BLaER1 (cell line): ENCODE measurements around the gene CIAO2A.
"Not testable (repeated sequence)": the region's sequence is repeated elsewhere in the genome, so short reads cannot be mapped to it uniquely, and the experiment has no call there.

Source experiments
- H3K27ac ChIP-seq: shearing (Covaris generic); formaldehyde crosslinking; 2 replicates; pipeline ENCODE4 v1.8.1; 2022
- H3K27me3 ChIP-seq: shearing (Covaris generic); formaldehyde crosslinking; 2 replicates; pipeline ENCODE4 v1.8.1; 2022
- H3K36me3 ChIP-seq: shearing (Covaris generic); formaldehyde crosslinking; 2 replicates; pipeline ENCODE4 v1.8.1; 2022
- H3K4me1 ChIP-seq: shearing (Covaris generic); formaldehyde crosslinking; 2 replicates; pipeline ENCODE4 v1.8.1; 2022
- H3K4me2 ChIP-seq: shearing (Covaris generic); formaldehyde crosslinking; 2 replicates; pipeline ENCODE4 v1.8.1; 2022
- H3K4me3 ChIP-seq: shearing (Covaris generic); formaldehyde crosslinking; 2 replicates; pipeline ENCODE4 v1.8.1; 2022
- H3K9ac ChIP-seq: shearing (Covaris generic); formaldehyde crosslinking; 2 replicates; pipeline ENCODE4 v1.8.1; 2022
- H3K9me3 ChIP-seq: shearing (Covaris generic); formaldehyde crosslinking; 2 replicates; pipeline ENCODE4 v1.8.1; 2022
- H4K20me1 ChIP-seq: shearing (Covaris generic); formaldehyde crosslinking; 2 replicates; pipeline ENCODE4 v1.8.1; 2022
- Cebpa-rat ChIP-seq: shearing (Covaris generic); IDR thresholded peaks from 2 replicates; pipeline ENCODE4 v1.8.1; 2022

CIAO2A gene

DNA sequence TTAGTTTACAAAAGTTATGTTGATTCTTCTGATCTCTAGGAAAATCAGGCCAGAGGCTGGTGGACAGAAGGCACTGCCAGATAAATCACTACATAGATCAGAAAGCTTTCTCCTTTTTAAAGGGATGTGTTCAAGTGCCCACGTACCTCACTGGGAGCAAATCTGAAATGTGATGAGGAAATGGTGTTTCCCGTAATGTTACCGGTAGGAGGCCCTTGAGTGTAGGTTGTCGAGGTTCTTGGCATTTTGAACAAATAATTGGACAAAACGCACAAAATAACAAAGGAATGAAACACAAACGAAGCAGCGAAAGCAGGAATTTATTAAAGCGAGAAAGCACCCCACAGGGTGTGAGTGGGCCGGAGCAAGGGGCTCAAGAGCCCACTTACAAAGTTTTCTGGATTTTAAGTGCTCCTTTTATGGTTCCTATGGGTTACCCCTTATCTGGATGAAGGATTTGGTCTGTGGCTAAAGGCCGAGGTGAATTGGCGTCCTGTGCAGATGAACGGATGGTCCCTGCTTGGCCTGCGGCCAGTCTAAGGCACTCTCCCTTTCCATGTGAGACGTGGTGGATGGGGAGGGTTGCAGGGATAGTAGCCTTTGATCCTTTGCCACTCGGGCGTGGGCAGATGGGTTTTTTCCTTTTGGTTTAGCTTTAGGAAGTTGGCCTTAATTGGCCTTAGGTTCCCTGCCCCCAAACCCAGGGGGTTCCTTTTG lies 3.2 kb upstream of the CIAO2A start:
- Histone ChIP-seq H3K36me3 (peaks cover 12% of the 10 kb centered on the region), H3K9me3 (no peaks in the 10 kb centered on the region), H3K9ac (peak overlapping the region; percentile 96), H3K27me3 (no peaks in the 10 kb centered on the region), H4K20me1 (peaks cover 59% of the 10 kb centered on the region), H3K4me3 (peak overlapping the region; percentile 94), H3K4me1 (peaks cover 70% of the 10 kb centered on the region), H3K27ac (peak overlapping the region; percentile 91), H3K4me2 (peak overlapping the region; percentile 98)
- TF ChIP-seq Cebpa-rat, result no peak

- peaks cover 78% of the 10 kb centered on the region for H3K4me1 ChIP-seq
- H3K27me3 ChIP-seq, result no peaks in the 10 kb centered on the region
- peaks cover 51% of the 10 kb centered on the region for H4K20me1 ChIP-seq
- H3K4me3 ChIP-seq, result peak within 1 kb of the TSS; percentile 94
- peak within 1 kb of the TSS; percentile 98 for H3K4me2 ChIP-seq
- H3K27ac ChIP-seq, result peak within 1 kb of the TSS; percentile 91
- peak within 1 kb of the TSS; percentile 96 for H3K9ac ChIP-seq
- no peak for TF ChIP-seq Cebpa-rat
- H3K9me3 ChIP-seq, result no peaks in the 10 kb centered on the region
- H3K36me3 ChIP-seq, result peaks cover 12% of the 10 kb centered on the region
These were observed 2.4 kb upstream of the CIAO2A start, which contains the start of gene SNX1 for GRCh38 chr15:64095795-64096667. SNX1 (plus strand) TSS chr15:64095982; CDS start chr15:64096014, 32 bp downstream.

DNA sequence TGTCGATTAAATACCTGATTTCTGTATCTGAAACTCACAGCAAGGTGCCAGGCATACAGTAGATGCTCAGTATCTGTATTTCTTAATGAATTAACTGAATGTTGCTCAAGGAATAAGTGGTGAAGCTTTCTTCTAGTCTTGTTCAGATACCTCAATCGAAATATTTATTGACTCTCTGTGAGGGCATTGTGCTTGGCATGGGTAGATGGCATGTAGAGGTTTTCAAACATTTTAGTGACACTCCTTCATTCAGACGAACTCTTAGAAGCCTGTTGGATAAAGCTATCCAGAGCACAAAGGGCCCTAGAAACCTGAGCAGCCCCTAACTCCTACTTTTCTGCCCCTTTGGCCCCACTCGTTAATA lies 1.8 kb upstream of the CIAO2A start:
- no peak overlapping the region for H3K9ac ChIP-seq
- H3K4me3 ChIP-seq, result peak overlapping the region; percentile 94; the same call in 1 of the 2 replicates
- H3K27me3 ChIP-seq, result no peaks in the 10 kb centered on the region
- no peak for TF ChIP-seq Cebpa-rat
- peaks cover 78% of the 10 kb centered on the region for H3K4me1 ChIP-seq
- peaks cover 45% of the 10 kb centered on the region for H4K20me1 ChIP-seq
- no peaks in the 10 kb centered on the region for H3K9me3 ChIP-seq
- peaks cover 8% of the 10 kb centered on the region for H3K36me3 ChIP-seq
- H3K4me2 ChIP-seq, result peak overlapping the region; percentile 89
- H3K27ac ChIP-seq, result 0 out of 2 replicates have a peak overlapping the region, but pooled peaks have one; percentile 43

DNA sequence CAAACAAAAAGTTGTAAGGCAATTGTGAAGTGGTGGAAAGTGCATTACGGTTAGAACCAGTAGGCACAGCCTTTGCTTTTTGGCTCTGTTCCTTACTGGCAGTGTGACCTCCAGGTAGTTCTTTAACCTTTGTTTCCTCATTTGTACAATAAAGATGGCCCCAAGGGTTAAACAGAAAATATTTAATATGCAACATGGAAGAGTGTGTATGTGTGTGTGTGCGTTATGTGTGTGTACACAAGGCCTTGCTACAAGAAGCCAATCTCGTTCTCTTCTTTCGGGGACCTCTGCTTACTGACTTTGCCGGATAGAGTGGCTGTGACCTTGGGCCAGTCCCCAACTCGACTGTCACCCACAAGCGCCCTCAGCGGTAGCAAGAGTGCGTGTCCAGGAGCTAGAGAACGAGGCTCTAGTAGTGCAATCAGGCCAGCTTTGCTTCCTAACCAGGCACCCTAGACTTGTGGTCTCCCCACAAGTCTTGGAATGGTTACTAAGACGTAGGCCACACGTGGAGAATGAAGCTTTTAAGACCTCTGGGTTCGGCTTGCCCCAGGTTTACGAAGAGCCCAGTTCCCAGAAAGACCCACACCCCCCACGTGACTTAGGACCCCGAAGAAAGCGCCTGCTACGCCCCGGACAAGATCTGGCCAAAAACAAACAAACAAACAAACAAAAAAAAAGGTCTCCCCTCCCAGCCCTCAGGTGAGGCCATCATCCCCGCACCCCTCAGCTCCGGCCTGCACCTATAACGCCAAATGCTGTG lies 593 bp downstream of the CIAO2A start:
- H3K27ac ChIP-seq, result peak overlapping the region; percentile 90
- peak overlapping the region; percentile 90 for H3K9ac ChIP-seq
- H3K27me3 ChIP-seq, result no peaks in the 10 kb centered on the region
- peaks cover 69% of the 10 kb centered on the region for H3K4me1 ChIP-seq
- H3K4me3 ChIP-seq, result peak overlapping the region; percentile 80
- no peak for TF ChIP-seq Cebpa-rat
- H3K36me3 ChIP-seq, result peaks cover 18% of the 10 kb centered on the region
- H3K9me3 ChIP-seq, result peaks cover 2% of the 10 kb centered on the region; the same call in 1 of the 2 replicates
- peak overlapping the region; percentile 85 for H3K4me2 ChIP-seq
- H4K20me1 ChIP-seq, result peaks cover 37% of the 10 kb centered on the region

GRCh38 chr15:64092075-64092820 lies 1.4 kb downstream of the CIAO2A start:
- H3K9ac ChIP-seq, result peak overlapping the region; percentile 90

DNA sequence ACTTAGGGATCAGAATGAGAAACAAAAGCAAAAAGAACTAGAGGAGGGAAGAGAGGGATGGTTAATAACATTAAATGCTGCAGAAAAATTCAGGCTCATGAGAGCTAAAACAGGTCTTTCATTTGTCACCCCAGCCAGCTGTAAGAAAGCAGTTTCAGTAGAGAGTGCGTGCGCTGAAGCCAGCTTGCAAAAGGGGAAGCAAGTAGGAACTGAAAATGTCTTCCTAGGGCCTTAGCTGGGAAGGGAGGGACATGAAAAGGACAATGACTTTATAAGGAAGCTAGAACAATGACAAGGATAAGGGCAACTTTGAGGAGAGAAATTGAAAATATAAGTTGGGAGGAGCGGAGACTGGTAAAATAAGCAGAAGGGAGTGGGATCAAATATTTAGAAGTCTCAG lies 3.1 kb downstream of the CIAO2A start:
- Histone ChIP-seq H3K36me3 (peaks cover 42% of the 10 kb centered on the region), H3K27ac (0 out of 2 replicates have a peak overlapping the region, but pooled peaks have one; percentile 29)

More at GRCh38 chr15:64092075-64092820, 1.4 kb downstream of the CIAO2A start:
- peaks cover 61% of the 10 kb centered on the region for H3K4me1 ChIP-seq
- peak overlapping the region; percentile 80 for H3K4me3 ChIP-seq
- H3K4me2 ChIP-seq, result peak overlapping the region; percentile 85
- peak overlapping the region; percentile 90; the same call in 1 of the 2 replicates for H3K27ac ChIP-seq
- H4K20me1 ChIP-seq, result peaks cover 29% of the 10 kb centered on the region
- peaks cover 3% of the 10 kb centered on the region; the same call in 1 of the 2 replicates for H3K9me3 ChIP-seq
- no peak for TF ChIP-seq Cebpa-rat
- H3K36me3 ChIP-seq, result peaks cover 25% of the 10 kb centered on the region
- H3K27me3 ChIP-seq, result no peaks in the 10 kb centered on the region

DNA sequence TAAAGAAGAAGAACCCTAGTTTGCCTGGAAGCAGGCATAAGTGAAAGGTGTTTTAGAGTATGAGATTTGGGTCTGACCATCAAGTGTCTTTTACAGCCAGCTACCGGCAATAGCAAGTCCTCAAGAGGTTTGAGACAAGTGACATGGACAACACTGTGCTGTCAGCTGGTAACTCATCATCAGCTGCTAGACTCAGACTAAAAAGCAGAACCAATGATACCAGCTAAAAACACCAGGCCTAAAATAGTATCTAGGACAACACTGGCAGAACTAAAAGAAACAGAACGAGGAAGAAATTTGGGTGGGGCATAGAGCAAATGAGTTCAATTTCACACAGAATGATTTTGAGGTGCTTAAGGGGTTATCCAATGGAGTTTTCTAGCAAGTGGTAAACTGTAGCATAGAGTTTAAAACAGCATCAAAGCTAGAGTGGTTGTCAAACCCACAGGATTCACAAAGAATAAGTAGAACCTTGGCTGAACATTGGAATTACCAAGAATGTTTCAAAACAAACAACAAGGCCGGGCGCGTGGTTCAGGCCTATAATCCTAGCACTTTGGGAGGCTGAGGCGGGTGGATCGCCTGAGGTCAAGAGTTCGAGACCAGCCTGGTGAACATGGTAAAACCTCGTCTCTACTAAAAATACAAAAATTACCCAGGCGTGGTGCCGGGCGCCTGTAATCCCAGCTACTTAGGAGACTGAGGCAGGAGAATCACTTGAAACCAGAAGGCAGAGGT lies 3.9 kb downstream of the CIAO2A start:
- H4K20me1 ChIP-seq, result peaks cover 15% of the 10 kb centered on the region; the same call in 1 of the 2 replicates
- no peak overlapping the region for H3K4me3 ChIP-seq
- 0 out of 2 replicates have a peak overlapping the region, but pooled peaks have one; percentile 29 for H3K27ac ChIP-seq
- no peak for TF ChIP-seq Cebpa-rat
- H3K4me1 ChIP-seq, result peaks cover 46% of the 10 kb centered on the region
- peaks cover 51% of the 10 kb centered on the region for H3K36me3 ChIP-seq
- peak overlapping the region; percentile 85 for H3K4me2 ChIP-seq
- no peaks in the 10 kb centered on the region for H3K27me3 ChIP-seq
- peaks cover 3% of the 10 kb centered on the region; the same call in 1 of the 2 replicates for H3K9me3 ChIP-seq
- H3K9ac ChIP-seq, result peak overlapping the region; percentile 40; the same call in 1 of the 2 replicates

More for the DNA sequence above, 3.1 kb downstream of the CIAO2A start:
- H3K9me3 ChIP-seq, result peaks cover 3% of the 10 kb centered on the region; the same call in 1 of the 2 replicates
- peak overlapping the region; percentile 85 for H3K4me2 ChIP-seq
- peaks cover 54% of the 10 kb centered on the region for H3K4me1 ChIP-seq
- no peaks in the 10 kb centered on the region for H3K27me3 ChIP-seq
- H3K4me3 ChIP-seq, result no peak overlapping the region
- TF ChIP-seq Cebpa-rat, result no peak
- no peak overlapping the region for H3K9ac ChIP-seq
- peaks cover 15% of the 10 kb centered on the region; the same call in 1 of the 2 replicates for H4K20me1 ChIP-seq

GRCh38 chr15:64082757-64083156 lies 10.9 kb downstream of the CIAO2A start:
- Histone ChIP-seq H3K4me3 (no peak overlapping the region), H3K9me3 (no peaks in the 10 kb centered on the region), H3K27ac (no peak overlapping the region), H3K4me1 (no peaks in the 10 kb centered on the region), H4K20me1 (peaks cover 32% of the 10 kb centered on the region), H3K9ac (no peak overlapping the region), H3K27me3 (no peaks in the 10 kb centered on the region), H3K4me2 (no peak overlapping the region), H3K36me3 (peaks cover 89% of the 10 kb centered on the region)
- no peak for TF ChIP-seq Cebpa-rat

DNA sequence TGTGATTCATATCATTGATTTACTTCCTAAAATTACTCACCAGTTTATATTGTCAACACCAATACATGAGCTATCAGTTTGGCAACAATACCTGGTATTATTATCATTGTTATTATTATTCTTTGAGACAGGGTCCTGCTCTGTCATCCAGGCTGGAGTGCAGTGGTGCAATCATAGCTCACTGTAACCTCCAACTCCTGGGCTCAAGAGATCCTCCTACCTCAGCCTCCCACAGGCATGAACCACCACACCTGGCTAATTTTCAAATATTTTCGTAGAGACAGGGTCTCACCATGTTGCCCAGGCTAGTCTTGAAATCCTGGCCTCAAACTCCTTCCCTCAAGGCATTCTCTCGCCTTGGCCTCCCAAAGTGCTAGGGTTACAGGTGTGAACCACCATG lies 20.1 kb downstream of the CIAO2A start:
- H3K4me2 ChIP-seq, H3K27ac ChIP-seq, H3K4me3 ChIP-seq, H3K9me3 ChIP-seq, H3K9ac ChIP-seq, H3K27me3 ChIP-seq, H4K20me1 ChIP-seq: not testable (repeated sequence)
- peaks cover 22% of the 10 kb centered on the region for H3K4me1 ChIP-seq
- H3K36me3 ChIP-seq, result peaks cover 60% of the 10 kb centered on the region
